CD4-positive, alpha-beta T cell treated with Interleukin-15 for 1 hour (primary cell): ENCODE data around the gene TBXAS1.

Experiments
- DNase-seq: peaks from one replicate; pipeline ENCODE4 v3.0.0-alpha.2; 2020

TBXAS1 gene

GRCh38 chr7:140057143-140057535 is 228.1 kb downstream of the TBXAS1 start:
- DNase-seq: no peak

GRCh38 chr7:140058517-140058916 is 229.5 kb downstream of the TBXAS1 start:
- DNase-seq: no peak

- DNase-seq: no peak
Measured at GRCh38 chr7:140059273-140060242, 230.5 kb downstream of the TBXAS1 start.

GRCh38 chr7:140060243-140060630 is 231.2 kb downstream of the TBXAS1 start:
- DNase-seq: no peak

GRCh38 chr7:140060788-140061606 is 231.9 kb downstream of the TBXAS1 start:
- no peak for DNase-seq

- no peak for DNase-seq
Measured at GRCh38 chr7:140061607-140061930, 232.5 kb downstream of the TBXAS1 start.

- DNase-seq: peak; percentile 70
Measured at GRCh38 chr7:140062118-140062527, 233.1 kb downstream of the TBXAS1 start.

GRCh38 chr7:140062528-140063299 is 233.7 kb downstream of the TBXAS1 start, which contains the start of gene PARP12:
PARP12 (minus strand) TSS chr7:140062951; CDS start chr7:140062847, 104 bp downstream.
- peak; percentile 89 for DNase-seq

- DNase-seq: no peak
Measured at GRCh38 chr7:140067052-140067451, 238.0 kb downstream of the TBXAS1 start.

GRCh38 chr7:140068033-140068432 is 239.0 kb downstream of the TBXAS1 start:
- DNase-seq: no peak

GRCh38 chr7:140069298-140069949 is 240.4 kb downstream of the TBXAS1 start:
- DNase-seq: no peak
